Skin epidermis (tissue), 12 donors: ENCODE measurements around the gene SYT10.
"Not testable (repeated sequence)": the region's sequence is repeated elsewhere in the genome, so short reads cannot be mapped to it uniquely, and the experiment has no call there.

Experiments
- H3K27ac ChIP-seq, 21 experiments: fragments of 200-600 bp; sonication (generic) in 11 of 21; one replicate each; pipeline ENCODE4 v1.5.0; 2020; ENCODE audit warnings: mild to moderate bottlenecking in 3 of 21, inconsistent platforms in 2 of 21, moderate library complexity in 2 of 21
- H3K4me3 ChIP-seq, 7 experiments: fragments of 200-600 bp; sonication (generic) in 2 of 7; one replicate each; pipeline ENCODE4 v1.5.0; 2020; ENCODE audit warnings: inconsistent platforms in 2 of 7, mild to moderate bottlenecking in 2 of 7, moderate library complexity in 1 of 7

Gene SYT10, protein sequence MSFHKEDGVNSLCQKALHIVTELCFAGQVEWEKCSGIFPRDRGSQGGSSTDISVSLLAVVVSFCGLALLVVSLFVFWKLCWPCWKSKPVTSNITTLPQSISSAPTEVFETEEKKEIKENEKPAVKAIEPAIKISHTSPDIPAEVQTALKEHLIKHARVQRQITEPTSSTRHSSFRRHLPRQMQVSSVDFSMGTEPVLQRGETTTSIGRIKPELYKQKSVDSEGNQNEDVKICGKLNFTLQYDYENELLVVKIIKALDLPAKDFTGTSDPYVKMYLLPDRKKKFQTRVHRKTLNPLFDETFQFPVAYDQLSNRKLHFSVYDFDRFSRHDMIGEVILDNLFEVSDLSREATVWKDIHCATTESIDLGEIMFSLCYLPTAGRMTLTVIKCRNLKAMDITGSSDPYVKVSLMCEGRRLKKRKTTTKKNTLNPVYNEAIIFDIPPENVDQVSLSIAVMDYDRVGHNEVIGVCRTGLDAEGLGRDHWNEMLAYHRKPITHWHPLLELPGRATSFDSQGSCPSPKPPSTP

GRCh38 chr12:33439587-33440011 is at the start of gene SYT10:
Gene SYT10 (minus strand): TSS chr12:33439819. CDS start chr12:33439522, 297 bp downstream.
- H3K27ac ChIP-seq, result no peak within 1 kb of the TSS

GRCh38 chr12:33488036-33488435 is 48.4 kb upstream of the SYT10 start:
- no peak overlapping the region for H3K27ac ChIP-seq

More at GRCh38 chr12:33439587-33440011, at the start of gene SYT10:
- peak within 1 kb of the TSS; percentile 16 to 51 (median 32) for H3K4me3 ChIP-seq

DNA sequence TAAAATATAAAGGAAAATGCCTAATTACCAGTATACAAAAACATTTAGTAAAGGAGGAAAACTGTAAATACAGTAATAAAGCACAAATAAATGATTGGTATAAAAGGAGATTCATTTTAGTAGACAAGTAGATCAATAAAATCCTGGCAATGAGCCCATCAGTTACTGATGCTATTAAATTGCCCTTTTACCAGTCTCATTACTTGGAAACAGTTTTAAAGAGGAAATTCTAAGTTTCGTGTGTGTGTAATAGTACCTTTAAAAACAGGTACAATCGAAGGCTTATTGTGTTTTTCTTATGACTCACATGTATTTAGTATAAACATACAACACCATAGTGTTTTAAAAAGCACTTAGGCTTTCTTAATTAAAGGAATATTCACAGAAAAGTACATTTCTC is 46.4 kb upstream of the SYT10 start:
- Histone ChIP-seq H3K4me3 (no peak overlapping the region), H3K27ac (no peak overlapping the region)

More at GRCh38 chr12:33488036-33488435, 48.4 kb upstream of the SYT10 start:
- no peak overlapping the region for H3K4me3 ChIP-seq

- no peak overlapping the region for H3K27ac ChIP-seq
- no peak overlapping the region for H3K4me3 ChIP-seq
These were observed 44.5 kb upstream of the SYT10 start for GRCh38 chr12:33484161-33484560.

- no peak overlapping the region for H3K4me3 ChIP-seq
- H3K27ac ChIP-seq, result no peak overlapping the region
These were observed 40.7 kb upstream of the SYT10 start for GRCh38 chr12:33480366-33480765.

DNA sequence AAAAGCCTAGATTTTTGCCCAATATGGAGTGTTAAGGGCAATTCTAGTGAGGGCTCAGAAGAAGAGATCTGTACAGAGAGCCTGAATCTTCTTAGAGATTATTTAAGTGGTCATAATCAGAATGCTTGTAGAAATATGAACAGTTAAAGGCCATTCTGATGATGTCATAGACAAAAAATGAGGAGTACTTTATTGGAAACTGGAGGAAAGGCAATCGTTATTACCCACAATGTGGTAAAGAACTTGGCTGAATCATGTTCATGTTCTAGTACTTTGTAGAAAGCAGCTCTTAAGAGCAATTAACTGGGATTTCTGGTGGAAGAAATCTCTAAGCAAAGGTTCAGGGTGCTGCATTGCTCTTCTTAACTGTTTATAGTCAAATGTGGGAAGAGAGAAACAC is 36.4 kb upstream of the SYT10 start:
- Histone ChIP-seq H3K4me3 (no peak overlapping the region), H3K27ac (no peak overlapping the region)

DNA sequence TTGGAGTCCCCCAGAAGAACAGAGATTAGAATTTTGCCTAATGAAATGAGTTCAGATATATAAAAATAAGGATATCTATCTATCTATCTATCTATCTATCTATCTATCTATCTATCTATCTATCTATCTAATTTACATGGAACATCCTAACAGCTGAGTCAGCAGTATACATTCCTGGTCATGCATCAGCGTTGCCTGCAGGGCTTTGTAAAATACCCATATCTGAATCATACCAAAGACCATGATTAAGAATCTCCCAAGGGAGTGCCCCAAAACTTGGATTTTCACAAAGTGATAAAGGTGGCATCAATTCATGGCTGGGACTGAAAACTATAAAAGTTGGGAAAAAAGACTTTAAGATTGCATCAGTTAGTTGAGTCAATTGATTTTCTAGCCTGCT is 32.7 kb upstream of the SYT10 start:
- no peak overlapping the region for H3K27ac ChIP-seq
- no peak overlapping the region for H3K4me3 ChIP-seq

GRCh38 chr12:33455096-33455495 is 15.5 kb upstream of the SYT10 start:
- Histone ChIP-seq H3K27ac (no peak overlapping the region), H3K4me3 (no peak overlapping the region)

- Histone ChIP-seq H3K4me3 (no peak overlapping the region), H3K27ac (no peak overlapping the region)
These were observed 10.9 kb upstream of the SYT10 start for GRCh38 chr12:33450480-33450879.

DNA sequence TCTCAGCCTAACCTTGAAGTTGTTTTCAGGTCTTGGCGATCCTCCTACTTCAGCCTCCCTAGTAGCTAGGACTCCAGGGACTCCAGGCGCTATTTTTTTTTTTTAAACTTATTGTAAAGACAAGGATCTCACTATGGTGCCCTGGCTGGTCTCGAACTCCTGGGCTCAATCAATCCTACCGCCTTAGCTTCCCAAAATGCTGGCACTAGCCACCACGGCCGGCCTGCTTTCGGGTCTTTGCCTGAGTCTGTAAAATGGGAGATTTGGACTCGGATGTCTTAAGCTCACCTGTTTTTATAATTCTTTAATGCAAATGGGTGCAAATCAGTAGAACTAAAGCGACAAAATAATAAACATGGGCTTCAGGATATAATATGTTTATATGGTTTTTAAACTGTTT is 858 bp upstream of the SYT10 start:
- no peak overlapping the region for H3K27ac ChIP-seq
- H3K4me3 ChIP-seq, result no peak overlapping the region

DNA sequence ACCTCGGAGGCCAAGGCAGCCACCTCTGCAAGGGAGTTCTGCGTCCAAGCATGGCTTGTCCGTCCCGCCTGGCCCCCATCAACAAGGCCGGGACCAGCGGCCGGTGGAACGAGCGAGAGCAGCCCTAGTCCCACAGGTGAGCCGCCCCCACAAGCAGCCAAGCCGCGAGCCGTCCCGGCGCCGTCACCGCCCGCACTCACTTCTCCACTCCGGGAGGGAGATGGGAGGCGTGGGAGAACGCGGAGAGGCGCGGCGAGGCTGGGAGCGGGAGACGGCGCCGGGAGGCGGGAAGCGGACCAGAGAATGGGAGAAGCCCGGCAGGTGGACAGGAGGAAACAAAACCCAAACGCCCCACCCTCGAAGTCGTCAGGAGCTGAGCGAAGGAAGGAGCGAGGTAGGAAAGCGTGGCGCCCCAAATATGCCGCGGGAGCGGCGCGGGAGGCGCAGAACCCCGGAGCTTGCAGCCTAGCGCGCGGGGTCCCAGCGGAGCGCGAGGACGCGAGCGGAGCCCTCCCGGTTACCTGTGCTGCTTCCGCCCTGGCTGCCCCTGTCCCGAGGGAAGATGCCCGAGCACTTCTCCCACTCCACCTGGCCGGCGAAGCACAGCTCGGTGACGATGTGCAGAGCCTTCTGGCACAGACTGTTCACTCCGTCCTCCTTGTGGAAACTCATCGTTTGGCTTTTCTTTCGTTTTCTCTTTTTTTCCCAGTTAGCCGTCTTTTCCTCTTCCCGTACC is 600 bp downstream of the SYT10 start:
- Histone ChIP-seq H3K4me3 (peak overlapping the region; percentile 16 to 51 (median 32)), H3K27ac (no peak overlapping the region)

DNA sequence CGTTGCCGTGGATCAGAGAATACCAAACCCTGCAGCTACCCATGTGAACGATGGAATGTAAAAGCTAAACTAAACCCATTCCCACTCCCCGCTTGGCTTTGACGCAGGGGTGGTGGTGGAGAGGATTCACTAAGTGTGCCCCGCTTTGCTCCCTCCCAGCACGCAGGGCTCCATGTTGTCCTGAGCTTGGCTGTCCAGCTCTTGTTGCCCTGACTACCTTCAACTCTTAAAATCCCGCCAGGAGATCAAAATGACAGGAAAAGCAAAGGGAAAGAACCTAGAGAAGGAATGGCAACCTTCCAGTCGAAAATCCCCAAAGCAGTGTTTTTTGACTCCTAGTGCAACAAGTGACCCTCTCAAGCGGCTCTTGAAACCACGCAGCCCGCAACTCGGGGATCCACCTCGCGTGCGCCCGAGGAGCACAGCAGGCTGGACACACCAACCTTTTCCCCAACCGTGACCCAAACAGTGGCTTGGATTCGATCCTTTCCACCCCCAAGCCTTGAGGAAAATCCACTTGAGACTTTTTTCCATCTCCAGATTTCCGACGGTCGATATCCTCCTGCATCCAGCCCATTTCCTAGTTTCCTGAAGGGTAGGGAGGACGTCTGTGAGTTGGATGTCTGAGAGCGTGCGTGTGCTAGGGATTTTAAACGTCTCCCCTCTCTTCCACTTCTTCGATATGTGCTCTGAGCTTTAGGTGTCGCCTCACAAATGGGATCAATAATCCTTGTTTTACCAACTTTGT is 1.4 kb downstream of the SYT10 start:
- Histone ChIP-seq H3K27ac (no peak overlapping the region), H3K4me3 (peak overlapping the region in 1 of 7 experiments; percentile 51)

DNA sequence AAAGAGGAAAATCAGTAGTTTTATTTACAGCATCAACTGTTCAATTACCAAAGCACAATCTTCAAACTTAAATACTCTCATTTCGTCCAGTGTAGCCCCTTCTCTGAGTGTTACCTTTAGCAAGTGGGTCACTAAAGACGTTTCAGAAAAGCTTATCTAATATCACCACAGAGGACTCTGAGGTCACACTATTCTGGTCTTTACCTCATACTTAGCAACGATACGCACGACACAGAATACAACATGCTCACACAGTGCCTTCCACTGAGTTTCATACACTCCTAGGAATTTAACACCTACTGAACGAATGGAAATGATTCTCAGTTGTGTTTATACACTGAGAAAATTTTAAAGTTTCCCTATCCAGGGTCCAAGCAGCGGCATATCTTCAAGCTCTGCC is 2.0 kb downstream of the SYT10 start:
- Histone ChIP-seq H3K4me3 (peak overlapping the region in 1 of 7 experiments; percentile 51), H3K27ac (no peak overlapping the region)

DNA sequence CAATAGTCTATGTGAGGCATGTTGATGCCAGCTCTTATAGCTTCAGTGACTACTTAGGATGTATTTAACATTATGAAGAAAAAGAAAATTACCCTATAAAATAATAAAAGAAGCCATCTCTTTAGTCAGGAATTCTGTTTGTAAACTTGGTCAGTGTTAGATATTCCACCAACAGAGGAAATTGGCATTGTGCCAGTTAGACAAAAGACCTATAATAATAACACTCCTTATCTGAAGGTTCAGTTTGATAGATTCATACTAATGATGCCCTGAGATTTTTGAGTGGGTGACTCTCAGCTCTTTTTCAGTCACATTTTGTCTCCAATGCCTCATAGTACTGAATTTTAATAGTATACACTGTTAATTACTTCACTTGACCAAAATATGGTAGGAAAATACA is 6.6 kb downstream of the SYT10 start:
- no peak overlapping the region for H3K4me3 ChIP-seq

GRCh38 chr12:33431648-33432047 is 8.0 kb downstream of the SYT10 start:
- no peak overlapping the region for H3K27ac ChIP-seq
- H3K4me3 ChIP-seq, result no peak overlapping the region

More for the DNA sequence above, 6.6 kb downstream of the SYT10 start:
- no peak overlapping the region for H3K27ac ChIP-seq

GRCh38 chr12:33429468-33429867 is 10.2 kb downstream of the SYT10 start:
- H3K4me3 ChIP-seq, result no peak overlapping the region

DNA sequence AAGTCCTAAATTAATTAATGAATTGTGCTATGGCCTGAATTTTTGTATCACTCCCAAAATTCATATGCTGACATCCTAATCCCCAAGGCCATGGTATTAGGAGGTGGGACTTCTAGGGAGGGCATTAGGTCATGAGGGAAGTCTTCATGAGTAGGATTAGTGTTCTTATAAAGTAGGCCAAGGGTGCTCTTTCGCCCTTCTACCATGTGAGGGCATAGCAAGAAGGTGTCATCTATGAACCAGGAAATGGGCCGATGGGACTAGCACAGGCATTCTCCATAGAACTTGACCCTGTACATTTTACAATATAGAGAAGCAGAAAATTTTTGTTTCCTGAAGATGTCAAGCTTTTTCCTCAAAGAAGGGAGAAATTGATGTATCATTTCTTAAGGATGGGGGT is 12.5 kb downstream of the SYT10 start:
- H3K27ac ChIP-seq, result no peak overlapping the region
- H3K4me3 ChIP-seq, result no peak overlapping the region

More at GRCh38 chr12:33429468-33429867, 10.2 kb downstream of the SYT10 start:
- H3K27ac ChIP-seq, result no peak overlapping the region

- H3K4me3 ChIP-seq, result no peak overlapping the region
- no peak overlapping the region for H3K27ac ChIP-seq
These were observed 15.9 kb downstream of the SYT10 start for GRCh38 chr12:33423706-33424105.

DNA sequence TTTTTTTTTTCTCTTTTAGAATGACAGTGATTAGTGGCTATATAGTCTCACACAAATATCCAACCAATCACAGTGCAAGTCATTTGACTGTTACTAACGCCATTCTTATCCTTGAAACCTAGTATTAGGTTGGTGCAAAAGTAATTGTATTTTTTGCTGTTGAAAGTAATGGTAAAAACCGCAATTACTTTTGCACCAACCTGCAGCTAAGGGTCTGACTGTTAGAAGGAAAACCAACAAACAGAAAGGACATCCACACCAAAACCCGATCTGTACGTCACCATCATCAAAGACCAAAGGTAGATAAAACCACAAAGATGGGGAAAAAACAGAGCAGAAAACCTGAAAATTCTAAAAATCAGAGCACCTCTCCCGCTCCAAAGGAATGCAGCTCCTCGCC is 27.2 kb downstream of the SYT10 start:
- H3K27ac ChIP-seq, H3K4me3 ChIP-seq: not testable (repeated sequence)

GRCh38 chr12:33383503-33383902 is 56.1 kb downstream of the SYT10 start:
- Histone ChIP-seq H3K4me3 (no peak overlapping the region), H3K27ac (no peak overlapping the region)
